T-helper 1 cell treated with Interleukin-12 subunit alpha and Interleukin-12 subunit beta and Interleukin-4 antibody, amounts not matched to agents 30 μg/mL and 1 μg/mL, for 36 hours (primary cell): ENCODE measurements around the gene LIMA1.
A peak's percentile ranks its signal among the peaks of the same experiment; 100 is the strongest.
"Not testable (repeated sequence)": the region's sequence is repeated elsewhere in the genome, so short reads cannot be mapped to it uniquely, and the experiment has no call there.

ENCODE experiments used
- H3K27ac Mint-ChIP-seq: one replicate; pipeline ENCODE4 v1.8.0; 2021; ENCODE audit warnings: mild to moderate bottlenecking, mixed read lengths
- H3K27me3 Mint-ChIP-seq: one replicate; pipeline ENCODE4 v1.8.0; 2021; ENCODE audit warnings: low read depth, mixed read lengths
- H3K36me3 Mint-ChIP-seq: one replicate; pipeline ENCODE4 v1.8.0; 2021; ENCODE audit warnings: low read depth, mixed read lengths
- H3K4me1 Mint-ChIP-seq: one replicate; pipeline ENCODE4 v1.8.0; 2021; ENCODE audit warnings: low read depth, mixed read lengths
- H3K4me3 Mint-ChIP-seq: one replicate; pipeline ENCODE4 v1.8.0; 2021; ENCODE audit warnings: mild to moderate bottlenecking, moderate library complexity, mixed read lengths
- H3K9me3 Mint-ChIP-seq: one replicate; pipeline ENCODE4 v1.8.0; 2021; ENCODE audit warnings: mixed read lengths

LIMA1 gene

GRCh38 chr12:50283229-50283923 is at the start of gene LIMA1:
Gene LIMA1, minus strand, starts transcription at chr12:50283520. Its CDS starts 34,769 bp downstream, at chr12:50248751.
- H3K4me3 Mint-ChIP-seq = peak within 1 kb of the TSS; percentile 91
- no peaks in the 10 kb centered on the region for H3K36me3 Mint-ChIP-seq
- peaks cover 19% of the 10 kb centered on the region for H3K27me3 Mint-ChIP-seq
- no peaks in the 10 kb centered on the region for H3K9me3 Mint-ChIP-seq
- peak within 1 kb of the TSS; percentile 52 for H3K27ac Mint-ChIP-seq
- peaks cover 10% of the 10 kb centered on the region for H3K4me1 Mint-ChIP-seq

- no peak overlapping the region for H3K4me3 Mint-ChIP-seq
- H3K36me3 Mint-ChIP-seq = no peaks in the 10 kb centered on the region
- no peaks in the 10 kb centered on the region for H3K4me1 Mint-ChIP-seq
- no peaks in the 10 kb centered on the region for H3K27me3 Mint-ChIP-seq
- H3K27ac Mint-ChIP-seq = no peak overlapping the region
- no peaks in the 10 kb centered on the region for H3K9me3 Mint-ChIP-seq
These were observed 48.4 kb upstream of the LIMA1 start for GRCh38 chr12:50331745-50332144.

- H3K4me3 Mint-ChIP-seq, H3K4me1 Mint-ChIP-seq, H3K9me3 Mint-ChIP-seq, H3K36me3 Mint-ChIP-seq, H3K27me3 Mint-ChIP-seq, H3K27ac Mint-ChIP-seq: not testable (repeated sequence)
These were observed 45.3 kb upstream of the LIMA1 start for GRCh38 chr12:50328664-50329063.

GRCh38 chr12:50326590-50327284 is 43.4 kb upstream of the LIMA1 start:
- H3K9me3 Mint-ChIP-seq = no peaks in the 10 kb centered on the region
- H3K27me3 Mint-ChIP-seq = no peaks in the 10 kb centered on the region
- H3K36me3 Mint-ChIP-seq = no peaks in the 10 kb centered on the region
- no peak overlapping the region for H3K4me3 Mint-ChIP-seq
- no peak overlapping the region for H3K27ac Mint-ChIP-seq
- H3K4me1 Mint-ChIP-seq = no peaks in the 10 kb centered on the region

- no peak overlapping the region for H3K4me3 Mint-ChIP-seq
- no peaks in the 10 kb centered on the region for H3K27me3 Mint-ChIP-seq
- H3K9me3 Mint-ChIP-seq = no peaks in the 10 kb centered on the region
- H3K4me1 Mint-ChIP-seq = no peaks in the 10 kb centered on the region
- H3K27ac Mint-ChIP-seq = no peak overlapping the region
- H3K36me3 Mint-ChIP-seq = no peaks in the 10 kb centered on the region
These were observed 42.6 kb upstream of the LIMA1 start for GRCh38 chr12:50325890-50326391.

GRCh38 chr12:50324770-50325169 is 41.5 kb upstream of the LIMA1 start:
- H3K4me1 Mint-ChIP-seq, H3K27me3 Mint-ChIP-seq, H3K36me3 Mint-ChIP-seq, H3K9me3 Mint-ChIP-seq, H3K4me3 Mint-ChIP-seq, H3K27ac Mint-ChIP-seq: not testable (repeated sequence)

- not testable (repeated sequence) for H3K27ac Mint-ChIP-seq, H3K9me3 Mint-ChIP-seq, H3K27me3 Mint-ChIP-seq, H3K4me1 Mint-ChIP-seq, H3K4me3 Mint-ChIP-seq, H3K36me3 Mint-ChIP-seq
These were observed 40.8 kb upstream of the LIMA1 start for GRCh38 chr12:50324077-50324476.

- no peak overlapping the region for H3K4me3 Mint-ChIP-seq
- no peaks in the 10 kb centered on the region for H3K36me3 Mint-ChIP-seq
- no peaks in the 10 kb centered on the region for H3K9me3 Mint-ChIP-seq
- H3K4me1 Mint-ChIP-seq = no peaks in the 10 kb centered on the region
- no peak overlapping the region for H3K27ac Mint-ChIP-seq
- no peaks in the 10 kb centered on the region for H3K27me3 Mint-ChIP-seq
These were observed 38.9 kb upstream of the LIMA1 start for GRCh38 chr12:50322206-50322605.

- H3K27me3 Mint-ChIP-seq = no peaks in the 10 kb centered on the region
- H3K4me1 Mint-ChIP-seq = no peaks in the 10 kb centered on the region
These were observed 33.9 kb upstream of the LIMA1 start for GRCh38 chr12:50317203-50317602.

GRCh38 chr12:50315803-50316202 is 32.5 kb upstream of the LIMA1 start:
- Mint-ChIP-seq H3K27me3 (no peaks in the 10 kb centered on the region), H3K27ac (no peak overlapping the region), H3K4me3 (no peak overlapping the region), H3K4me1 (no peaks in the 10 kb centered on the region), H3K9me3 (no peaks in the 10 kb centered on the region), H3K36me3 (no peaks in the 10 kb centered on the region)

More at GRCh38 chr12:50317203-50317602, 33.9 kb upstream of the LIMA1 start:
- no peaks in the 10 kb centered on the region for H3K9me3 Mint-ChIP-seq
- H3K4me3 Mint-ChIP-seq = no peak overlapping the region
- no peak overlapping the region for H3K27ac Mint-ChIP-seq
- no peaks in the 10 kb centered on the region for H3K36me3 Mint-ChIP-seq

GRCh38 chr12:50314636-50315312 is 31.5 kb upstream of the LIMA1 start:
- no peak overlapping the region for H3K4me3 Mint-ChIP-seq

GRCh38 chr12:50313971-50314370 is 30.7 kb upstream of the LIMA1 start:
- not testable (repeated sequence) for H3K27me3 Mint-ChIP-seq, H3K27ac Mint-ChIP-seq, H3K4me3 Mint-ChIP-seq, H3K36me3 Mint-ChIP-seq, H3K9me3 Mint-ChIP-seq, H3K4me1 Mint-ChIP-seq

More at GRCh38 chr12:50314636-50315312, 31.5 kb upstream of the LIMA1 start:
- Mint-ChIP-seq H3K27me3 (no peaks in the 10 kb centered on the region), H3K4me1 (no peaks in the 10 kb centered on the region), H3K9me3 (no peaks in the 10 kb centered on the region), H3K27ac (no peak overlapping the region), H3K36me3 (no peaks in the 10 kb centered on the region)

GRCh38 chr12:50313256-50313931 is 30.1 kb upstream of the LIMA1 start:
- Mint-ChIP-seq H3K27me3 (no peaks in the 10 kb centered on the region), H3K4me3 (no peak overlapping the region), H3K4me1 (no peaks in the 10 kb centered on the region), H3K36me3 (no peaks in the 10 kb centered on the region), H3K9me3 (no peaks in the 10 kb centered on the region), H3K27ac (no peak overlapping the region)

GRCh38 chr12:50311858-50312609 is 28.7 kb upstream of the LIMA1 start:
- not testable (repeated sequence) for H3K36me3 Mint-ChIP-seq, H3K27me3 Mint-ChIP-seq, H3K9me3 Mint-ChIP-seq, H3K4me3 Mint-ChIP-seq, H3K4me1 Mint-ChIP-seq, H3K27ac Mint-ChIP-seq
